ENCODE measurements around the gene CAPS.

DNA sequence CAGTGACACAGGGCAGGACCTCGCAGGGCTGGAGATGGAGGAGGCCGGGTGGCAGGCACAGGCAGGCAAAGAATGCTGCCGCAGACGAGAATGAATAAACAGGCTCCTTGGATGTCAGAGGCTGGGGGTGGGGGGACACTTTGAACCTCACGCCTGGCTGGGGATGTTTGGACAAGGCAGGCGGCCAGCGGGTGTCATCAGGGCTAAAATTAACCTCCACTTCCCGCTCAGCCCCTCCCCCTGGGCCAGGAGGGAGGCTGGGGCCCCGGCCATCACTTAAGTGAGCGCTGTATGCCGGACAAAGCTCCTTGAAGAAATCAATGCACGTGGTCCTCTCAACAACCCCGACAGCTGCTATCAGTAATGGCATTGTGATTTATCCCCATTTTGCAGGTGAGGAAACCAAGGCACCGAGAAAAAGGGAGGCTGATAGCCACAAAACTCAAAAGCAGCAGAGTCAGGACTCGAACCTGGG is 33.4 kb upstream of the CAPS start:
- TF ChIP-seq, protein P1, sequence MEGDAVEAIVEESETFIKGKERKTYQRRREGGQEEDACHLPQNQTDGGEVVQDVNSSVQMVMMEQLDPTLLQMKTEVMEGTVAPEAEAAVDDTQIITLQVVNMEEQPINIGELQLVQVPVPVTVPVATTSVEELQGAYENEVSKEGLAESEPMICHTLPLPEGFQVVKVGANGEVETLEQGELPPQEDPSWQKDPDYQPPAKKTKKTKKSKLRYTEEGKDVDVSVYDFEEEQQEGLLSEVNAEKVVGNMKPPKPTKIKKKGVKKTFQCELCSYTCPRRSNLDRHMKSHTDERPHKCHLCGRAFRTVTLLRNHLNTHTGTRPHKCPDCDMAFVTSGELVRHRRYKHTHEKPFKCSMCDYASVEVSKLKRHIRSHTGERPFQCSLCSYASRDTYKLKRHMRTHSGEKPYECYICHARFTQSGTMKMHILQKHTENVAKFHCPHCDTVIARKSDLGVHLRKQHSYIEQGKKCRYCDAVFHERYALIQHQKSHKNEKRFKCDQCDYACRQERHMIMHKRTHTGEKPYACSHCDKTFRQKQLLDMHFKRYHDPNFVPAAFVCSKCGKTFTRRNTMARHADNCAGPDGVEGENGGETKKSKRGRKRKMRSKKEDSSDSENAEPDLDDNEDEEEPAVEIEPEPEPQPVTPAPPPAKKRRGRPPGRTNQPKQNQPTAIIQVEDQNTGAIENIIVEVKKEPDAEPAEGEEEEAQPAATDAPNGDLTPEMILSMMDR (IDR thresholded peaks at IDR 0.05), result no peak
- TF ChIP-seq POLR2A (IDR thresholded peaks at IDR 0.05) (no peak), EP300 (IDR thresholded peaks at IDR 0.05) (no peak)
